DLD1 (cell line): ENCODE measurements around the gene NTF3.

Experiments used
- in situ Hi-C: cut with HindIII; loops from 2 replicates; pipeline ENCODE4 v1.10.0; 2017; ENCODE audit warnings: low sequenced_read_pairs

Gene NTF3

DNA sequence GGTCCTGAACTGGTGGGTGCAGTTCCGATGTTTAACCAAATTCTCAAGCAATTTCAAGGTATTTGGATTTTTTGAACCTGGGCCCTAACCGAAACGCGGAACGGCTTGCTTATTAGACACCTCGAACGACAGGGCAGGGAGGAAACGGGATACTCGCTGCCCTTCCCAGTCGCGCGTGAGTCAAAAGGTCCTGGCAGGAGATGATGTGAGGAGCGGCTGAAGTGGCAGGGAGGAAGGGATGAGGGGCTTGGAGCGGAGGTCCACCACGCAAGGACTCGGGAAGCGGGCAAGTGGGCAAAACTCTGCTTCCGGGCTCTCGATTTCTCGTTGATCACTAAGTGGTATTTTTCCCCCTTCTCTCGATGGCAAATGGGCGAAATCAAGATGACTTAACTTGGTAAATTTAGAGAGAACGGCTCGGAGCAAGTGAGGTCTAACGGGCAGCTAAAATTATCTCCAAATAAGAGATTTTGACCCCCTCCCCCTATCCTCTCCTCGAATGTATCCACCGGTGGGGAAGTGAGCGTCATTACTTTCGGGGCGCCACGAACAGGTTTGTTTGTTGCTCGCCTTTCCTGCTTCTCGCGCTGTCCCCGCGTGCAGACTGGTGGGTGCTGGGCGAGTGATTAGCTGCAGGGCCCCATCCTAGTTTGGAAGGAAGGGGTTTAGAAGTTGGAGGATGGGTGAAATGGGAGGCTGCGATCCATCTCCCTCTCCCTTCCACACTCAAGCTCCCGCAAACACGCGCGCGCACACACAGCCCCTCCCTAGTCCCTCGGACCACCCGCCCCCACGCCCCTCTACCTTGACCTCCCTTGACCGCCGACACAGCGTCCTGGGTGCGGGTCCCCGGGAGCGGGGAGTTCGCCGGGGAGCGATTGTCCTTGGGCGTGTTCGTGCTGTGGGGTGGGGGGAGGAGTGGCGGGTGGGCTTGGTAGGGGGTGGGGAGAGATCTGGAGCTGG is 986 bp upstream of the NTF3 start:
- in situ Hi-C loops = loop anchor here (25.0 kb wide), 2 partner anchors 119 to 244 kb away; no protein-coding TSS in a partner anchor

DNA sequence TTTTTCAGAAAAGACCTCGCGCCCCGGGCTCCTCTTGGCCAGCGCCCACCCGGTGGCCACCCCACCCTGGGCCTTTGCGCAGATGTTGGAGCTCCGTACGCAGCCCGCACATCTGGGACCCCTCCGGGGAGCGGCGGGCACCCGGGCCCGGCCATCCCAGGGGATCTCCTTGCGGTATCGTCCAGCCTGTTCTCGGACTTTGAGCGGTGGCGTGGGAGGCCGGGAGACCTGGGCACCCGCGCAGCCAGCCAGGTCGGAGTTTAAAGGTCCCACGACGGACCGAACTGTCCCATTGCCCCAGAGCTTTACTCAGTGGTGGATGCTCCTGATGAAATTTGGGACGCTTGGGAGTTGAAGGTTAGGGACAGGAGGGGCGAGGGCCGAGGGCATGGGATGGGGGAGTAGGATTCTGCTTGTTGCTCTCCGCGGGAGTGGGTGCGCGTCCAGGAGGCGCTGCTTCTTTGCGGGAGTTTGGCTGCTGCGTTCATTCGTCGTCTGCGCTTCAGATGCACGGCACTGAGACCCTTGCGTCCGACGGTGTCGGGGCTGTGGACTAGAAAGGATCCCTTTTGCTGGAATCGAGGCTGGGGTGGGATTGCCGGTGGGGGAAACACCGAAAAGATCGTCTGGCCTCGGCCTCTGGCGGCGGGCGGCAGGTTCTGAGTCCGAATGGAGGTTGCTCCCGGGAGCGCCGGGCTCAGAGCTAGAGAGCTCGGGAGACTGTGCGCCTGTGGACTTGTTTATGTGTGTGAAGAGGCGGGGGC is 1.4 kb downstream of the NTF3 start:
- in situ Hi-C loops = loop anchor here (25.0 kb wide), 2 partner anchors 121 to 246 kb away; no protein-coding TSS in a partner anchor

DNA sequence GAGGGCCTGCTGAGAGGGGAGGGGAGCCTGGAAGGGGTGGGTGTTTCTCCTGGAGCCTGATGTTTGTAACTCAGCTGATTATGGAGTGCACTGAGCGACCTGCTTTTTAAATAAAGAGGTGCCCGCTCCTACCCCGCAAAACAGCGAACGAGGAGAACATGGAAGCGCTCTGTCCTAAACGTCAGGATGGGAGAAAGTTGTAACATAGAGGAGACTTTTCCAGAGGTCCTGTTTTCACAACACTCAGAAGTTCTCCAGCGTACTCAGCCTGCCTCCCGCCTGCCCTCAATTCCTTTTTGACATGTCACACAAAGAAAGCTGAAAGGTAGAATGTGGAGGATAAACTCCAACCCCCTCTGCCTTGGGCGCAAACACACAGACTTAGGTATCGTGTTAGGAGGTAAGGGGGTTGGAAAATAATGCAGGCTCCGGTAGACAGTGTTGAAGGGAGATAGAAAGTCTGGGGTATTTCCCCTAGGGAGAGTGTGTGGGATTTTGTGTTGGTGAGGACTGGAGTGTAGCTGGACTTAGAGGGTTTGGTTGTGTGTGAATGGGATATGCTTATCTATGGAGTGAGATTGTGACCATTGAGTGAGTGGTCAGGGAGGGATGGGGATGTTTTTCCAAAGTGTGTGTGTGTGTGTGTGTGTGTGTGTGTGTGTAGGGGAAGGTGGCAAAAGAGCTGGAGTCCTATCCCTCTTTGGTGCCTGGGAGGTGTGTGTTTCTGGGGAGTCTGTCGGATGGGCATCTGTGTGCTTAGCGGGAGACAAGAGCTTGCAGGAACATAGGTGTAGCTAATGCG is 2.1 kb downstream of the NTF3 start:
- in situ Hi-C loops = loop anchor here (25.0 kb wide), 2 partner anchors 122 to 247 kb away; no protein-coding TSS in a partner anchor

DNA sequence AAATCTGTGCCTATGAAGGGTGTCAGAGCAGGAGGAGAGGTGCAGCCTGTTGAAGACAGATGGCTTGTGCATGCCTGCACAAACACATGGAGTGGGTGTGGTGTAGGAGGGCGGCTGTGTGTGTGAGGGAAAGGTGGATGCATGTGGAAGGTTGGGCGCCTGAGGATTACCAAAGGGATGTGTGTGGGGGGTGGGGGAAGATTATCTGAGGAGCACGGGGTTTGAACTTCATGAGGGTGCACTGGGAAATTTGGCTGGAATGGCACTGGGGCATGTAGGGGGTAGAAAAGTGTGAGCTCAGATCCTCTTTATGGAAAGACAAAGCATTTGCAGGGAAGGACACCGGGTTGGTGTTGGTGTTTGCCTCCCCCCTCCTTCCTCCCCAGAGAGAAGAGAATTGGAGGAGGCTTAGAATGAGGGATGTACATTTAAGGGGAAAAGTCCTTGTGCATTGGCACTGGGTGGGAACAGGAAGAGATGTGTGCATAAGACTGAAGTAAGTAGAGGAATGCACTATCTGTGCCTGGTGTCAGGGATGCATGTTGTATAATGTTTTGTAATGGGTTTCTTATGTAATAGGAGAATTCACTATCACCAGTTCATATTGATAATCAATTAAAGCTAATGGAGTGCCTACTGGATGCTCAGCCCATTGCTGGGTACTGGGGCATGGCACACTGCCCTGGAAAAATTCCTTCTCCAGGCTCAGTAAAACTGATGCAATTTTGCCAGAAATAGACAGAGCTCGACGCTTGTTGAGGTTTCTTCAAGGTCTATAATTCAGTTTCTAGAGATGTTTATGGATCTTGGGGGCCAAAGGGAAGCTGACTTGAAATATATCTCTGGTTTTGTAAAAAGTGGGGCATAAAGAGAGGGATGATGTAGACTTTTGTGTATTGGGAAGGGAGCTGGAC is 3.0 kb downstream of the NTF3 start:
- in situ Hi-C loops = loop anchor here (25.0 kb wide), 2 partner anchors 123 to 248 kb away; no protein-coding TSS in a partner anchor

DNA sequence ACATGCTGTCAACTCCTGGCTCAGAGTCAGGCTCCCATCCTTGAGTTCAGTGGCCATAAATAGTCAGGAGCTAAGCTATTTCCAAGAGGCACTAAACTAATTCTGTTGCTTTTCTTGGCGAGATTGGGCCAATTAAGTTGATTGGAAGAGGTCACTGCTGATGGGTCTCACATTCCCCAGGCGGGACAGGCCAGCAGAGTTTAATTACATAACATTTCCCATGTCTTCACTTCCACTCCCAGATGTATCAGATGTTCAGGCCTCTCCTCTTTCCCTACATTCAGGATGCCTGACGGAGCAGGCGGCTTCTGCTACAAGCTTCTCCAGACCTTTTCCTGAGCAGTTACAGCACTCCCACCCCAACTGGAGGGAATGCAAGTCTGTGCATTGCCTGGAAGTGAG is 5.3 kb downstream of the NTF3 start:
- in situ Hi-C loops = loop anchor here (25.0 kb wide), 2 partner anchors 125 to 250 kb away; no protein-coding TSS in a partner anchor

DNA sequence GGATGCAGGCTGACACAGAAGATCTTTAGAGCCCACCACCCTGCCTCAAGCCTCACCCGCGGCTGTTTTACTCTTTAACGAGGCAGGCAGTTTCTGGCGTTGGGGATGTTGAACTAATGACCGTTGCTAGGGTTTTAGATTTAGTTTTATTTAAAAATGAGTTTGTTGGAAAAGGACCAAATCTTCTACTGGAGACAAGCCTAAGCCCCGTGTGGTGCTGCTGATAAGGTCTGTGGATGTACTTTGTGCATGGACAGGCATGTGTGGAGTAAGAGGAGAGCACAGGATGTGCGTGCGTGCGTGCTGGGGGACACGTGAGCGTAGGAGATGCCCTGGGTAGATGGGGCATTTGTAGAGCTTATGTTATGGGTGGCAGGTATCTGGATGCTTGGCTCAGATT is 5.7 kb downstream of the NTF3 start:
- in situ Hi-C loops = loop anchor here (25.0 kb wide), 2 partner anchors 125 to 250 kb away; no protein-coding TSS in a partner anchor

DNA sequence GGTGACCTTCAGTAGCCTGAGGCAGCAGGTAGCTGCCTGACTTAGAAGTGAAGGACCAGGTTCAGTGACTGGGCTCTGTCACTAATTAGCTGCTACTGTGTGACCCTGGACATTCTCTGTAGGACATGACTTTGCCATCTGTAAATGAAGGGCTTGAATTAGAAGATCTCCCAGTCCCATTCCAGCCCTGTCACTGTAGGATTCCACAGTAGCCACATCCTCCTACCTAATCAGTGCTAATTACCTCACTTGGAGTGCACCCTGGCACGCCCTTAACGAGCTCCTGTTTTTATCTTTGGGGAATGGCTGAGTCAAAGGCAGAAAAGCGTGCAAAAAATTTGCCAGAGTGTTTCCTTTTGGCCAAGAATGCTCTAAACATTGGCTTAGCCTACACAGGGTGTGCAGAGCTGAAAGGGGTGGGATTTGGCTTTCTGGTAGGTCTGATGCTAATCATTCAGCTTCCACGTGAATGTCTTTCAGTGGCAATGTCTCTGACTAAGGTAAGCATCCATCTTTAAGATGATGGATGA is 6.8 kb downstream of the NTF3 start:
- in situ Hi-C loops = loop anchor here (25.0 kb wide), 2 partner anchors 126 to 251 kb away; no protein-coding TSS in a partner anchor

DNA sequence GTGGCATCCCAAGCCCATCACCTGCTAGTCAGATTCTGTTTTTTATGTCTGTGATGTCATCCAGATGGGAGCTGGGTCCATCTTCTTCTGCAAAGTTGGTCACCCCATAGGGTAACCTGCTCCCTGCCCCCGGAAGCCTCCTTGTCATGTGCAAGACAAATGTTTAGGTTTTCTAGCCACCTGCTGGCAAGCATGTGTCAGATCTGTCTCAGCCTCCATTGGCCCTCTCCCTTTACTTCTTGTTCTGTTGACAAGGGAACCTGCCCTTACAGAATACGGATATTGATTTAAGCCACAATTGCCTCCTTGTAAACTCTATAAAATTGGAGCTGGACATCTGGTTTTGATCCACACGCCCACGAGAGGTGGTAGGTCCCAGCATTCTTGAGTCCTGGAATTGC is 7.5 kb downstream of the NTF3 start:
- in situ Hi-C loops = loop anchor here (25.0 kb wide), 2 partner anchors 127 to 252 kb away; no protein-coding TSS in a partner anchor

DNA sequence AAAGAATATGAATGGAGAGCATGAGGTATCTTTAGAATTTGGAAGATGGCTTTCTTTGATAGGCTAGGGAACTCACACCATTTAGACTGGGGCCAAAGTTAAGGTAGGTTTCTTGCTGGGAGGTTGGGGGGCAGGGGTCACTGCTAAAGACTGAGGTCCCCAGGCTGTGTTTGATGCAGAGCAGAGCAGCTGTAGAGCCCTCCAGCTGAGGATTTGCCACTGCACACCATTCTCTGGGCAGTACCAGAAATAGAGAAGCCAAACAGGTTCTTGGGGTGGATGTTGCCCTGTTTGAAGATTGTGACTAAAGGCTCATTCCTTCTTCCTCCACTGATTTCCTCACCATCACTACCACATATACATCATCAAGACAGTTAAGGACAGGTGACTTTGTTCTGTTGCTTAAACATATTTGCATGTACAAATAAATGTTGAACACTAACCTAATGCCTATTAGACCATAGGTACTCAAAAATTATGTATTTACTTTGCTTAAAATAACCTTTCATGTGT is 7.9 kb downstream of the NTF3 start:
- in situ Hi-C loops = loop anchor here (25.0 kb wide), 2 partner anchors 128 to 253 kb away; no protein-coding TSS in a partner anchor

DNA sequence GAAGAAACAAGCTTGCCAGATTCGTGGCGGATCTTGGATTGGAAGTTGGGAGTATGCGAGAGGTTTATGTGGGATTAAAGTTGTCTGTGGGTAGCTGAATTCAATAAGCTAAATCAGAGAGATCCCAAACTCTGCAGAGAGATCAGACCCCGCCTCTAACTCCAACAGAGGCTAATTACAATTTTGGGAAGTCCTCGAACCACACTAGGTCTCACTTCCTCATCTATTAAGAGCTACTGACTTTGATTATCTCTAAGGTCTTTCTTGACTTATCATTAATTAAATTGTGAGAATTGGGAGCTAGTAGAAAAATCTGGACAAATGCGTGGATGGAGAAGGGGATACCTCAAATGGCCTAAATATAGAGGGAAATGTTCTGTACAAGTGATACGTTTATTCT is 9.1 kb downstream of the NTF3 start:
- in situ Hi-C loops = loop anchor here (25.0 kb wide), 2 partner anchors 129 to 254 kb away; no protein-coding TSS in a partner anchor

DNA sequence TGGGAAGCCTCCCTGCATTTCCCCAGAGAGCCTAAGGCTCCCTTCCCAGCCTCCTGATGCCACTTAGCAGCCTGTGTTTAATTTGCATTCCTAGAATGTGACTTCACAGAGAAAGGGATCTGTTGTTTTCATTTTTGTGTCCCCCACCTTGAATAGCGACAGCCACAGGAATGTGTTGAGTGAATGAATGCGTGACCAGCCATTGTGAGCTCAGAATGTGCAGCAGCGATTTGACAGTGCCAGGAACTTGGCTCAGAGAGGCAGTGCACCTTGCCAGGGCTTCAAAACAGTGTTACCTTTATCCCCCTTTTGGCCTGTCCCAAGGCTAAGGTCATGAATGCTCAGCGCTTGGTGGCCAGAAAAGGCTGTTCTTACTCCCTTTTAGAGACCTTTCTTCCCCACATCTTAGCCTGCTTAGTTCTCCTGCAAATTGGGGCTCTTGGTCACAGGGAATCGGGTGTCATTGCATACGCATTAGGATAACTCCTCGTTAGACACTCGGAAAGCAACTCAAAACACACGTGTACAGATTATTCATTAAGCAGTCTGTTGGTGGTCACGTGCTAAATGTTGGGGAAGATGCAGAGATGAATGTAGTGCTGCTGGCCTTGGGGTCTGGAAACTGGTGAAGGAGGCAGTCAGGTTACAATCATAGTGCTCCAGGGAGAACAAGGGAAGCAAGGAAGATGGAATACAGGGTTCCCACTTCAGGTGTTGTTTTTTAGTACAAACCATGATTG is 9.8 kb downstream of the NTF3 start:
- in situ Hi-C loops = loop anchor here (25.0 kb wide), 2 partner anchors 129 to 254 kb away; no protein-coding TSS in a partner anchor

DNA sequence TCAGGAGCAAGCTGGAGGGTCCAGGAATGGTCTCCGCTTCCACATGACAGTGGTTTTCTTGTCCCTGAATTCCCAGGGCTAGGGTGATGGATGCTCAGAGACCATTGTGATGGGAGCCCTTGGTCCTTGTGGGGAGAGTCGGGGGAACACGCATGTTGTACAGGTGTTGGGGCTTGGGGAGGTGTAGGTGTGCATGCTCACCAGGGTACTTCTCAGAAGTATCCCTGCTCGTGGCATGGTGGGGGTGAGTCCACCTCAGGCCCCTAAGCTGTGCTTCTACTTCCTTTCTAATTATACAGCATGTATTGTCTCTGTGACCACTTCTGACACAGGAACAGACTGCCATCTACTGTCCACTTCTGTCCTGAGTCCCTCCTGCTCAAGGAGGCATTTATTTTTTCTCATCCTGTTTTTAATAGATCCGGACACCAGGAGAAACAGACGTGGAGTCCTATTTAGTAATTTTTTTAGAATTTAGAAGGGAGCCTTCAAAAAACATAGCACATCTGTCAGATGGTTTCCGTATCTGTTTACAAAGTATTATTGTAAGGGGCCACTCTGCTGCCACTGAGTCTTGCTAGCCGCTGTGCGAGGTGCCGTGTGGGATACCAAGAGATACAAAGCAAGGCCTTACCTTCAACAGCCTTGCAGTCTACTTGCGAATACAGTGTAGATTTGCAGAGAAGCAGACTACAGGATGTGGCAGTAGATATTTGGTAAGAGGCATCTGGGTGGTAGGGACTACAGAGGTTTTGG is 10.5 kb downstream of the NTF3 start:
- in situ Hi-C loops = loop anchor here (25.0 kb wide), 2 partner anchors 130 to 255 kb away; no protein-coding TSS in a partner anchor

DNA sequence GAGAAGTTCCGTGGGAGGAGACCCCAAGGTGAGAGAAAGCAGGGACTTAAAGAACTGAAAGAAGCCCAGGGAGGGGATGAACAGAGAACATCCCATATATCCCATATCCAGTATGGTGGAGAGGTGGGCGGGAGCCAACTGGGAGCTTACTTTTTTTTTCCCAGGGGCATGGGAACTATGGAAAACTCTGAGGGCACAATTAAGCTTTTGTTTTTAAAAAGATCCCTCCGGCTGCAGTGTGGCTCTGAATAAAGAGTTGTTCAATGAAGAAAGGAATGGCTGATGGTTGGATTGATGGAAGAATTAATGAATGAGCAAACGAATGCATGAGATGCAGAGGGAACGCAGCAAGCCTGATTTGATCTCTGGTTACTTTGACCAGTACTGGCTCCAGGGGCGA is 12.6 kb downstream of the NTF3 start:
- in situ Hi-C loops = loop anchor here (25.0 kb wide), 2 partner anchors 132 to 257 kb away; no protein-coding TSS in a partner anchor

DNA sequence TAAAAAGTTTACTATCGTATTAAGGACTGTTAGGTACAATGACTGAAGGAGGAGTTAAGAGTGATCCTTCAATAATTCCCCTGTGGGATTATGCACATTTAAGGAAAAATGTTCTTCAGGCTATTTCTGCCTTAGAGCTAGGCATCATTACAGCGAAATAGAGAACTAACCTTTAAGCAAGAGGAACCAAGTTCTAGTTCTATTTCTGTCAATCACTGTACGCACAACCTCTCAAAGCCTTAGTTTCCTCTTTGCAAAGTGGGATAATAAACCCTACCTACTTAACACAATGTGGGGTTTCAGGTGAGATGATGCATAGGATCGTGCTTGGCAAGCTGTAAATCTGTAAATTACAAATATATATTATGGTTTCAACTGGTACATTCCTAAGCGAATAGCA is 15.4 kb downstream of the NTF3 start:
- in situ Hi-C loops = loop anchor here (25.0 kb wide), 2 partner anchors 135 to 260 kb away; no protein-coding TSS in a partner anchor

DNA sequence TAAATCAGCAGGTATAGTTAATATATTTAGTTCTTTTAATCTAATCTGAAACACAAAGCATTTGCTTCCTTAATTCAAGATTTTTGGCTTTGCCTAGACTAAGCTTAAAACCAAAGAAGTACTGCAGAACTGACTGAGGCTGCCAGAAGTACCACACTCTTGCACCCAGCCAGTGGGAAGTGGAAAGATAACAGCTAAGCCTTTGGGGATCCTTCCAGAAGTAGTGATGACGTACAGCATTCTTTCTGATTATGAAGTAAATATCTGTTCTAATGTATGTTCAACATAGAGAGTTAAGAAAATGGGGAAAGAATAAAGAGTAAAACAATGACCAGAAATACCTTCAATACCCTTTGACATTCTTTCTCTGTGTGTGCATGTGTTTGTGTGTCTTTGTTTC is 19.3 kb downstream of the NTF3 start:
- in situ Hi-C loops = no loop called here

DNA sequence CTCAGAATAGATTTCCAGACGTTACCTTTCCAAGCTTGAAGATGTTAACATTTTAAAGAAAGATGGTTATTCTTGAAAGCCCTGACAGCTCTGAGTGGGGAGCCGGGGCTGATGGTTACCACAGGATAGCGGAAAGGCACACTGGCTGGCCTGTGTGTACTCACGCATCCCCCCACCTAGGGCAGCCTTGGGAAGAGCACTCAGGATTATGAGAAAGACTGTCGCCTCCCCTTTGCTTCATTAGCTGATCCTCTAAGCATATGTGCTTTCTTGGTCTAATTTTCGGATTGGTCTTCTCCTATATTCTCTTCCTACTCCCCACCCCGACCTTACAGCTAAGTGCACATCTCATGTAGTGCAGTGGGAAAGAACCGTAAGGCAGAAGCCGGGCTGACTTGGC is 20.7 kb downstream of the NTF3 start:
- in situ Hi-C loops = no loop called here

DNA sequence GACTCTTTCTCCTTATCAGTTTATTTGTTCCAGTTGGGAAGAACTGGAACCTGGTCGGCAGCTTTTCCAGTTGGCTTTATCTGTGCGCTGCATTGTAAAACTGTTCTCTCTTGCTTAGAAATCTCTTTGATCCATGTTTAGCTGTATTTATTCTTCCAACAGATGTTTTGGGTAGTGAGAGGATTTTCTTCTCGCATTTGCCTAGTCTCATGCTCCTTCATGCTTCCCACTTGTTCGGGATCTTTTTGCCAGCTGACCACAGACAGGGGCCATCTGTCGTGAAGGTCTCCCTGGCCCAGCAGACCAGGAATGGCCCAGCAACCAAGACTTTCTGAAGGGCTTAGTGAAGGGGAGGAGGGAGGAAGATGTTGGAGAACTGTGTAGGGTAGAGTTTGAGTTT is 21.6 kb downstream of the NTF3 start:
- in situ Hi-C loops = no loop called here
